ENCODE results near the gene KCNJ18.
"Not testable (repeated sequence)": the region's sequence is repeated elsewhere in the genome, so short reads cannot be mapped to it uniquely, and the experiment has no call there.

GRCh38 chr17:21673451-21674241, 18.7 kb upstream of the KCNJ18 start:
- not testable (repeated sequence) for TF ChIP-seq BCL6 (CRISPR knock-in tag; IDR thresholded peaks at IDR 0.05); POLR2A (IDR thresholded peaks at IDR 0.05; ENCODE audit: insufficient read depth in 1 of 2, low read depth in 2 of 2, low read length in 2 of 2); ZSCAN29 (CRISPR knock-in tag; conservative IDR thresholded peaks at IDR 0.05); EP300 (IDR thresholded peaks at IDR 0.05; ENCODE audit: low read depth in 2 of 2, low read length in 2 of 2); EP300 (CRISPR knock-in tag; IDR thresholded peaks at IDR 0.05; ENCODE audit: borderline replicate concordance); CTCF (CRISPR knock-in tag; IDR thresholded peaks at IDR 0.05); TIGD3 (CRISPR knock-in tag; IDR thresholded peaks at IDR 0.05; ENCODE audit: borderline replicate concordance); JUNB (CRISPR knock-in tag; IDR thresholded peaks at IDR 0.05; ENCODE audit: borderline replicate concordance)

All from HepG2 (cell line).